ELF-1 (cell line): ENCODE data around the gene GMPR2.

Experiments used
- DNase-seq: peaks from one replicate; pipeline ENCODE4 v3.0.0-alpha.2; 2016; ENCODE audit warnings: low read depth, low spot score

Gene GMPR2

DNA sequence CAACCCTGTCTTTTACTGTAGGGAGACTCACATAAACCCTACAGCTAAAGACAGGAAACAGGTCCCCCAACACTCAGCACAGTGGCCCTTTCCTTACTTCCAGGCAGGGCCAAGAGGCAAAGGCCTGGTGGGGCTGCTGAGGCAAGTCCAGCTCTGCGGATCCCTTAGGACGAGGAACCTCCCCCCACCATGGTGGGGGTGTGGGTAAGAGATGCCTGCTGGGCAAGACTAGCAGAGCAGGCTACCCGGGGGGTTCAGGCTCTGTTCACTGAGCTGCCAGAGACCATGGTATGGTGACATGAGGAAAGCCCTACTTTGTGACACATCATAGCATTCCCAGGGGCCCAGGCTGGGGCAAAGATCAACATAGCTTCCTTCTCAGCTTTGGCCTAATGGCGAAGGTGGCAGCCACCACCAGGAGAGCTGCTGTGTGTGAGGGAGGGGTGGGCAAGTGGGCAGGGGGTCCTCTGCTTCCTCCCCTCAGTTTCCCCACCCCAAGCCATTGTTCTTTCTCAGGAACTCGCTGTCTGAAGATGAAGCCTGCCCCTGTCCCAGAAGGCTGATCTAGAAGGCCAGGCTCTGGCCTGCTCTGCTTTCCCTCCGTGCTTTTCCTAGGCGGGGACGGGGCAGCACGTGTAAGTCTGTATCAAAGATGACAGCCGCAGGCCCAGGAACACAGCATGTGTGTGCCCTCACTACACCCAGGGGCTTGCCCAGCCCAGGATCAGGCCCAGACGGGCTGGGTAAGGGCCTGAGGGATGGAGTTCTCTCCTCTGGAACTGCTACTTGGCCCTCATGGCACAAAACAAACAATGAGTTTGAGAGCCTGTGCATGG is 19.8 kb downstream of the GMPR2 start:
- DNase-seq, result no peak

DNA sequence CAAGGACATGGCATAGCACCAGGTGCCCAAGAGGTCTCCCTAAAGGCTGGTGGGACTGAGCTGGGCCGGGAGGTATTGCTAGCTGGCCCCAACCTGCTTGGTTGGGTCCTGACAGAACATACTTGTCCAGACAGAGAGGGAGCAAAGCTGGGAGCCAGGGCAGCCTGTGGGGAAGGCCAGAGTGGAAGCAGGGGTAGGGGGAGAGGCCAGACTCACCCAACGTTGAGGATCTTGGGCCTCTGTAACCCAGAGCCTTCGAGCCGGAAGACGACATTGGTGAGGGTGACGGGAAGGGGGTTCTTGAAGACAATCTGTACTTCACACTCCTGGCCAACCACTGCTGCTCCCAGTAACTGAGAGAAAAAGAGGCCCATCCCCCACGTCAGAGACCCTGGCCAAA is 21.2 kb downstream of the GMPR2 start:
- no peak for DNase-seq

DNA sequence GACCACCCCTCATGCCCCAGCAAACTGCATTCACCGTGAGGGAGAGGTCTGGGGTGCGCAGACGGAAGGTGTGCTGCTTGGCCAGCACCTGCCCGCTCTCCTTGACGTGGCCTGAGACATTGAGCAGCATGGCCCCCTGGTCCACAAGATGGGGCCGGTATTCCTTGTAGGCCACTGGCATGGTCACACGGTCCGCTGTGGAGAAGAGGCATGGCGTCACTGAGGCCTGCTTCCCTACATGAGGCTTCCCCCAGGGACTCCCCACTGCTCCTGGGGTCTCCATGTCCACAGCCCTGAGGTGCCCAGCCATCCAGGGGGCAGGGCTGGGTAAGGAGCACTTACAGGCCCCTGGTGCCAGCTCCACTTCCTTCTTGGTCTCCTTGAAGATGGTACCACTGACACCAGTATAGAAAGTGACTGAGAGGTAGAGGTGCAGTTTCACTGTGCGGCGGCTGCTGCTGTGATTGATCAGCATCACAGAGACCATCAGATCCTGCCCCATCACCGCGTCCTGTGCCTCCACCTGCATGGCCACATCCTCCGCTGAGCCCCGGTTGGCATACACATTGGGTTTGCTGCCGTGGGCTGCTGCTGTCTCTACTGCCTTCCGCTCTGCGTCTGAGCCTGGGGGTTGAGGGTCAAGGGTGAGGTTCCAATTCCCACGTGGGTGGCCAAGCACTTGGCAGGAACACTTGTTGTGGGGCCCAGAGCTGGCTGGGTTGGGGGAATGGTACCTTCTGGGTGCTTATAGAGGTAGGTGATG is 22.1 kb downstream of the GMPR2 start:
- no peak for DNase-seq

DNA sequence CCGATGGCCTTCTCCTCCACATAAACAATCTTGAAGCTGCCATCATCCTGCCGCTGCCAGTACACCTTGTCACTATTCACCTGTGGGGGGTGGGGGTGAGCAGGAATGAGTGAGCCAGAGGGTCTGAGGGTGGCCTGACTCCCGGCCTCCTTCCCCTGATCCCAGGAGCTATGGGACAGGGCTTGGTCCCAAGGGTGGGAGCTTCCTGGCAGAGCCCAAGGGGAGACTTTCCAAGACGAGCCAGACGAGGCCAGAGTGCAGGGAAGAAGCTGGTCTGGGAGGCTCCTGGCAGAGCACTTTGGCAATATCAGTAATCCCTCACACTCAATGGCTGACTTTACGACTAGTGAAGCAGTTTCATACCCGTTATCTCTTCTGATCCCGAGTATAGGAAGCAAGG is 22.7 kb downstream of the GMPR2 start:
- no peak for DNase-seq

DNA sequence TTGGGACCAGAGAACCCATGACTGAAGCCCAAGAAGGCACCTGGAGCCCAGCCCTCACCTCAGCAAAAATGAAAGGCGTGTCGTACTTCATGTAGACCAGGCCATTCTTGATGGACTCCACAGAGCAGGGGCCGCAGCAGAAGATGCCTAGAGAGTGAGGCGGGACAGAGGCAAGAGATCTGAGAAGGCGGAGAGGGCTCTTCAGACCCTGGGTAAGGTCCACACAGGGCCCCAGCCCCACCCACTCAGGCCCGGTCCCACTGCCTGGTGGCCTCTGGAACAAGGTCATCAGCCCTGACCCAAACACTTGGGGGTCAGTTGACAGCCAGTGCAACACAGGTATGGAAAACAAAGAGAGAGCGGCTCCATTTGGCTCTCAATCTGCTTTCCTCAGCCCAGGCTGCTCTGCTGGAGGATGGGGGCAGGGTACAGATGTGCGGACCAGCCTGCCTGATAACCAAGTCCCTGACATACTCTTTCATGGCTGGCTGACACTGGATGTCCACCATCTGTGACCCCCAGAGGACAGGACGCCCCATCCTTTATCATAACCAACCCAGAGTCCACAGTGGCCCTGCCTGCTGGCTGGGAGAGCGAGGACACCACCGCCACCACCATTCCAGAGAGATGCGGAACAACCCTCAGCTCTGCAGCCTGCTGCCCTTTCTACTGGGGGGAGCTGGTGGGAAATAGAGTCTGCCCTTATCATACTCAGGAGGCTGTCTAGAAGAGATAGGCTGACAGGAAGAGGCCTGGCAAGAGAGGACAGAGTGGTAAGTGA is 23.4 kb downstream of the GMPR2 start:
- DNase-seq, result no peak

DNA sequence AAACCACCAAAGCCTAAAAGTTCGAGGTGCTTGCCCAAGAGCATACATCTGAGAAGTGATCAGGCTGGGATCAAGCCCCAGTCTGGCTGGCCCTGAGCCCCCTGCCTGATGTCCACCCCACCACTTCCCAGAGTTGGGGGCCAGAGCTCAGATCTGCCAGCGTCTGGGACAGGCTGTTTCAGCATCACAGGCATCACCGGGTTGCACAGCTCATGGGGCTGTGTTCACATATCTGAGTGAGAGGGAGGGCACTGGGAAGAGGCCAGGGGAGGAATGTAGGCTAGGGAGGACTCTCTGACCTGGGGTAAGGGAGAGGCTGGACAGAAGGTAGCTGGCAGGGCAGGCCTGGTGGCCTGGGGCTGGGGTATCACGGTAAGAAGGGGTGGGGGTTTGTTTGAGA is 24.2 kb downstream of the GMPR2 start:
- DNase-seq, result no peak

DNA sequence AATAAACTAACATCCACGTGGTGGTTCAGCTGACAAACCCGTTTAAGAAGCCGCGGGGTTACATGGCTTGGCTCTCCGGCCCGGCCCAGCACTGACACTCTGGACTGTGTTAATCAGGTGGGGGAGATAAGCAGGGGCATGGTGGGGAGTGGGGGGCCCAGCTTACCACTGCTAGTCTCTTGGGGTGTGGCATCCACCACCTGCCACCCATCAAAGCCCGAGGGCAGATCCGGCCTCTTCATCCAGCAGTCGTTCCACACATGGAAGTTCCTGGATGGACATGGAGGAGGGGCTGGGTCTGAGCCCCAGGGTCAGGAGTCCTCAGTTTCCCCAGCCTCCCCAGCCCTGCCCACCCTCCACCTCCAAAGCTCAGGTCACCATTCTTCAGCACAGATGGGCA is 25.4 kb downstream of the GMPR2 start:
- DNase-seq, result no peak

DNA sequence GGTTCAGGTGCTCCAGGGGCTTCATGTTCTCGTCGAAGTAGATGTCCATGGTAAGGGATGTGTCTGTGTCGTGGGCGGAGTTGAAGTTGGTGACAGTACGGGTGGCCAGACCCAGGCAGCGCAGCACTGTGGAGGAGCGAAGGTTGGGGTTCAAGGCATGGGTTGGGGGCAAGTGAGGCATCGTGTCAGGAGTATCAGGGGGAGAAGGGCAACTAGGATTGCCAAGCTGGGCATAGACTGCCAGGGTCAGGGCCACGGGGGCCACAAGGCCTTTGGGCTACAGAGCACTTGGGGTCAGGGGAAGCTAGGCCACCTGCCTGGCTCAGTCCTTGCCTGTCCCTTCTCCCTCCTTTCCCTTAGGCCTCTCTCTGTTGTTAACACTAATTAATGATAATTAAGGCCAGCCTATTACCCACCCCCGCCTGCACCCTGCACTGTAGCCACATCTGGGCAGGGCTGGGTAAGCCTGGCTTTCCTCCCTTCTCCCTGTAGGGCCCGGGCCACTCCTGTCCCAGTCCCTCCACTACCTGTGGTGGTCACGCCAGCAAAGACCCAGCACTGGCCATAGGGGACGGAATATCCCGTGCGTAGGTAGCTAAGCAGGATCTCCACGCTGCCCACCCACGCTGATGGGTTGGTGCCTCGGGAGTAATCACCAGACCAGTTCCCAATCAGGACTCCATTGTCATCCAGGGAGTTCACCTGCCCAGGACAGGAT is 26.0 kb downstream of the GMPR2 start:
- no peak for DNase-seq

DNA sequence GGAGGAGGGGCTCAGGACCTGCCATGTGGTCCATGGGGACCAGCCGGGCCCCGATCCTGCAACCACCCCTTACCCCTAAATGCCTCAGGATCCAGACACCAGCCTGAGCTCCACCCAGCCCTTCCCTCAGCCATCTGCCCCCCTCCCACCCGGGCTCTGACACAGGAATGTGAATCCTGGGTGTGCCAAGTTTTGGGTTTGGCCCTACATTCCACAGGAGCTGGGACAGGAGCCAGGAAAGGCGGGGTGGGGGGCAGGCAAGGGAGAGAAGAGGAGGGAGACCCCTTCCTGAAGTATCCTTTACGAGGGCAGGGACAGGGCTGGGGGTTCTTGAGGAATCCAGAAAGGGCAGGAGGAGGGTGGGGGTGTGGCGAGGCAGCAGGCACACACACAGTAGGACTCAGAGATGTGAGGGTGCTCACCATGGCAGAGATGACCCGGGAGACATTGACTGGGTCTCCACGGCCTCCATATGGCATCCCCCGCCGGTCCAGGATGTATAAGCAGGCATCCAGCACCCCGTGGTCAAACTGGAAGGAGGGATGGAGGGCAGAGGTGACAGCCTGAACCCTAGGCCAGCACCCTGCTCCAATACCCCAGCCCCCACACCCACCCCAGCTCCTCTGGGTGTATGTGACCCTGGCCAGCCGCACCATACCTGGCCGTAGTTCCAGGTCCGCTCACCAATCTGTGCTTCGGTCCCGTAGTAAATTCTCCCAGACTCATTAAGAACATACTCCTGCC is 26.7 kb downstream of the GMPR2 start:
- DNase-seq, result no peak

DNA sequence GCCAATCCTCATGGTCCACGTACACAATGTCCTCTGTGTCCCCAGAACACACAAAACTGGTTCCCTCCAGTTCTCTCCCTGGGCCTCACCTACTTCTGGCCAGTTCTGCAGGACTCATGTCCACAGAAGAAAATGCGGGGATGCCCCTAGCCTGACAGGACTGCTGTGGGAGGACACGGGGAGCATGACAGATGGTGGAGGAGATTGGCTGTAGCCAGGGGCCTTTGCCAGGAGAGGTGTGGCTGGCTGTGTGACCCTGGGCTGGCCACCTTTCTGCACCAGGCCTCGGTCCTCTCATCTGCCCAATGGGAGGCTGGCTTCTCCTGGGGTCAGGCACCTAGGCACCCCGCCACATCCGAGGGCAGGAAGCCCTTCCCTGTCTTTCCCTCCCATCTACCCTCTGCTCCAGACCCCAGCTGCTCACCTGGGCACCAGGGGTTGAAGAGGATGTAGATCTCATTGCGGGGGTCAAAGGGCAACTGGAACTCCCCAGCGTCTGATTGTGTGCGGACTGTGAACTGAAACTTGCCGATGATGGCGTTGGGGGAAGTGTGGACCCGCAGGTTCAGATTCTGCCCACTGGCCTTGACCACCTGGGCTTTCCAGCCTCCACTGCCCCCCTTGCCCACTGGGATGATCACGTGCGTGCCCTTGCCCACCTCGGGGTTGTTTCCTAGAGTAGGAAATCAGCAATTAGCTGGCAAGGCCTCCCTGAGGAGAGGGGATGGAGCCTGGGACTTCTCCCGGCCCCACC is 27.5 kb downstream of the GMPR2 start:
- no peak for DNase-seq

DNA sequence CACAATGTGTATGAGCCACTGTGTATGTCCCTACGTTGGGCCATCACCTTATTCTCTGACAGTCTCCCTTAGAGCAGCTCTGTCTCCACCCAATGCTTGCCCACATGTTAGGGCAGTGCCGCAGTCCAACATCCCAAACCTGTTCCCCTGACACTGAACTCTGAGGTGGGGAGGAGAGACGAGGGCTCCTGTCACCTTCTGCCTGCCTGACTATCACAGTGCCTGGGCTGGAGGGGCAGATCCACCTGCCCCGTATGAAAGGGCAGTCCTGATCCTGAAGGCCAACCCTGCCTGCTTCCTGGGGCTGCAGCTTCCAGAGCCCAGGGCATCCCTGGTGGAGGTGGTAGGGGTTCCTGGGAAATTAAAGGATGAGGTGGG is 28.0 kb downstream of the GMPR2 start:
- no peak for DNase-seq

DNA sequence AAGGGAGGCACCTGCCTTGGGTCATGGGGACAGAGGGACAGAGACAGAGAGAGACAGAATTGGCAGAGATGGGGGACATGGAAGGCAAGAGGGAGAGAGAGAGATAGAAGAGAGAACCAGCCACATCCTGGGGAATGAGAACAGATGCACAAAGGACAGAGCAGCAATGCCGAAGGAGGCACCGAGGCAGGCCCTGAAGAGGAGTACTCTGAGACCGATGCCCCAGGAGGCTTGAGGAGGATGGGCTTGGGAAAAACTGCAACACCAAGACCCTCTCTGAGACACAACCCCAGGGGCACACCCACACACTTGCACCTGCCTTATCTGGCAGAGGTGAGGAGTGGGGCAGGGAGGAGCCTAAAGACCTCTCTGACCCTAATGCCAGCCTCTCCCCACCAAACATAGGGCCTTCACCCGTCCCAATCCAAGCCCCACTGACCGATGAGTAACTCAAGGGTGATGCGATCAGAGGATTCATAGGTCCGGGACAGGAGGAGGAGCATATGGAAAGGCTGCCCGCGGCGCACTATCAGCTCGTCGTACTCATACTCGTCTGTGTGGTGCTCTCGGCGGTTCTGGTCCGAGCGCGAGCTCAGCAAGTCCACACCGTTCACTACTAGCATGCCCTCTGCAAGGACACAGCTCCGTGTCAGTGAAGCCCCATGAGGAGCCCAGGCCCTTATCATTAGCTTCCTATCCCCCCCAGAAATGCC is 28.7 kb downstream of the GMPR2 start:
- DNase-seq, result no peak

DNA sequence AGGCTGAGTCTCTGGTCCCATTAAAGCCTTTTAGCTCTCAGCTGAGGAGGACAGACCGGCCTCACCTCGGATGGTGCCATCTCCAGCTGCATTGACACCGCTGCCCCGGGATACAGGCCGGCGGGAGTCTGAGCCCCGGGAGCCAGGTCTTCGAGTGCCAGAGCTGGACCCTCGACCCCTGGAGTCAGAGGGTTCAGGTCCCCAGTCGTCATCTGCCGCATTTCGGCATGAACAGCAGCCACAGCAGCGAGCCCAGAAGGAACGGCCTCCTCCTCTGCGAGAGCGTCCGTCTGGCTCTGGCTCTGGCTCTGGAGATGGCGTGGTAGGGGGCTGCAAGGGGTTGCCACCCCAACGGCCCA is 29.2 kb downstream of the GMPR2 start:
- no peak for DNase-seq

DNA sequence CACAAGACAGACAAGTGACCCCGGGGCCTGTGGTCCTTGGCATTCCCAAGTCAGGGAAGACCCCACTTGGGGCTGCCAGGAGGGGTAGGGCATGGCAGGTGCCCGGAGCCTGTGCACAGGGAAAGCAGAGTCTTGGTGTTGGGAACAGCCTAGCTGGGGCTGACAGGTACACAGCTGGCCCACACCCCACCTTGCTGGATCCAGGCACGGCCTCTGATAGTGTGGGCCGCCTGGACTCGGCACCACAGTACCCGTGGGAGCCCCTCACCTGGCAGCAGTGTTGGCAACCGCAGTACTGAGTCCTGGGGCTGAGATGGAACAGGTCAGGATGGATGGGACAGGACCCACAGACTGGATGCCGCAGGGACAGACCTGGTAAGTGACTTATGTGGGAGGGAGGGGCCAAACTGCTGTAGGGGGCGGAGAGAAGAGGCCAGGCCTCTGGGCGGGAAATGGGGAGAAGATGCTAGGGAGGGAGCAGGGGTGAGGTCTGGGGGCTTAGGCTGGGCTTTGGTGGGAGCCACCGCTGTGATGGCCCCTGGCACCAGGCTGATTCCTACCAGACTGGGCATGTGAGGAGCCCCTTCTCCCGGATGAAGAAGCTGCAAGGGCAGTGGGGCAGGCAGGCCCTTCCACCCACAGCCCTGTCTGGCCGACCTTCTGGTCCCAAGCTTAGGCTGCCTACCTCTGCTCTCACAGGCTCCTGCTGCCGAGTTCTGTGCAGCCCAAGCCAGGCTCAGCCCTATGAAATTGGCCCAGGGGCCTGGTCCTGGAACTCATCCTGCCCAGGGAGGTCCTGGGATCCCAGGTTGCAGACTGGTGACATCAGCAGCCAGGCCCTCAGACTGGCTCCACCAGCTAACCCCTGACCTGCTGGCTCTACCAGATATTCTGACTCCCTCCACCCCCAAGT is 30.3 kb downstream of the GMPR2 start, which contains the start of gene TGM1:
TGM1 (minus strand) TSS at position 357 of the 913 bp plus-strand sequence. CDS start 825 bp downstream, outside the sequence.
- DNase-seq, result peak; percentile 92

DNA sequence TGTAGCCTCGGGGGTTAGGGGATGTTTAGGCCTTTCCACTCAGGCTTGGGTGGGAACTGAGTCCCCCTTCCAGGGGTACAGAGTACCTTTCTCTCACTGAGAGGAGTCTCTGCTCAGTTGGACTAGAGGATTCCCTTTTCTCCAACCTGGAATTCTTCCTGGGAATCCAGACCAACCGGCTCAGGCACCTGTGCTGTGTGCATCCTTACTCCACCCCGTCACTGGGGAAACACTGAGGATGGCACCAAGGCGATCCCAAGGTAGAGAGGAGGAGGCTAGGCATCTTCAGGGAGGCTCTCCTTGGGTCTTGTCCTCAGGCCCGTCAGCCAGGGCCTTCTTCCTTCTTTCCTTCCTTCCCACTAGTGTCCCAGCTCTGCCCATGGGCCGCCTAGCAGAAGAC is 31.1 kb downstream of the GMPR2 start:
- DNase-seq, result no peak

DNA sequence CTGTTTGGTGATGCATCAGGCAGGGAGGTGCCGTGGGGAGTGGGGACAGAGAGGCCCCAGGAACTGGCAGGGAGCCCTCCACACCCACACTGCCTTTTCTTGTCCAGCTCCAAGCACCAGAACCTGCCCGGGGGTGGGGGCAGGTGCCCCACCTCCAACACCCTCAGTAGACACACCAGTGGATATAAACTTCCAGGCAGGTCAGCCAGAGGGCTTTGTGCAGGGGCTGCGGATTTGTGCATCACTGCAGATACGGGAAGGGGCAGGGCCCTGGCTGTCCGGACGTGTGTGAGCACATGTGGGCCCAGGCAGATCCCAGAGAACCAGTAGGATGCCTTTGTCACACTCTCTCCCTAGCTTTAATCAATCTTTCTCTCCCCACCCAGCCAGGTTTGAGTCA is 31.6 kb downstream of the GMPR2 start:
- peak; percentile 10 for DNase-seq

DNA sequence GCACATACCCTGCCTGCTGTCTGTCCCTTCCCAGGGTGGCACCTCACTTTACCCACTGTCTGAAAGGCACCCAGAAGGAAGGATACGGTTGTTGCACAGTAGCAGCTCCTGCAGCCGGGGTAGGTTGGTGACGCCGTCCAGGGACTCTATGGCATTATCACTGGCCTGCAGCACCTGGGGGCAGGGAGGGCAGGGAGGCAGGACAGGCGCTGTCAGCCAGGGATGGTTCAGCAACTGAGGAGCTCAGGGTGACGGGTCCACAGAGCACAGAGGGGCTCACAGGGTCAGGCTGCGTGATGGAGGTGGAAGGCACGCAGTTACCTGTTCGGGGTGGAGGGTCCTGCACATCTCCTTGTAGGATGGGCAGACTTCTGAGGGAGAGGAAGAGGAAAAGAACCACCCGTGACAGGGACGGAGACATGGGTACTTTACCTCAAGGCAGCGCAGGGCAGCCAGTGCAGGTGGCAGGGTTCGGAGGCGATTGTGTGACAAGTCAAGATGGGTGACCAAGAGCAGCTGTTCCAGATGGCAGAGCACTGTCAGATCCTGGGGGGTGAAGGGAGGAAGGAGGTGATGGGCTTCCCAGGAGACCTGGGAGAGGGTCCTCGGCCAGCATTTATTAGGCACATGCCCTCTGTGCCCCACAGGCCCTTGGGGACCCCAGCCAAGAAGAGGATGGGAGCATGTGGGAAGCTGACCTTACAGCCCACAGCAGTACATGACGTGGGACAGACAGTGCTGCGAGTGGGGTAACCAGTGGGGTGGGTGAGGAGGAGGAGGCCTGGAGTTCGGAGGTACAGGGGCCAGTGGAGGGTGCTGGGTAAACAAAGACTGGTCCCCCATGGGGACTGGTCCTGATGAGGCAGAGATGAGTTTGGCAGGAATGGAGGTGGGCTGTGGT is 33.9 kb downstream of the GMPR2 start:
- DNase-seq, result no peak
